GM23338 (cell line): ENCODE results near the gene IGFBP4. TPM values are rescaled to one million over a fixed set of nuclear protein-coding genes. Genes with fewer than 3 reads are reported as not detected.
A peak's percentile ranks its signal among the peaks of the same experiment; 100 is the strongest.

Source experiments
- ATAC-seq: fragments of 200-7000 bp; cut with Tn5 transposase; 3 replicates; pipeline ENCODE4 v1.9.1; 2020
- DNase-seq: peaks from one replicate; pipeline ENCODE4 v3.0.0-alpha.2; 2015; ENCODE audit warnings: low spot score
- H2AFZ ChIP-seq: fragments of 200-600 bp; sonication (generic); 2 replicates; pipeline ENCODE4 v1.8.0; 2016; ENCODE audit warnings: antibody characterized with exemption, mild to moderate bottlenecking, moderate library complexity
- H3F3A ChIP-seq: fragments of 200-600 bp; sonication (generic); replicated peaks from 2 replicates; pipeline ENCODE4 v1.8.0; 2017; ENCODE audit warnings: antibody characterized with exemption, mixed run types, low read depth
- H3K27ac ChIP-seq: fragments of 200-600 bp; sonication (generic); 2 replicates; pipeline ENCODE4 v1.6.1; 2016; ENCODE audit warnings: low read depth
- H3K27me3 ChIP-seq: fragments of 200-600 bp; sonication (generic); 2 replicates; pipeline ENCODE4 v1.8.0; 2016; ENCODE audit warnings: mild to moderate bottlenecking, mixed run types, moderate library complexity; ENCODE audit not compliant: insufficient read depth
- H3K36me3 ChIP-seq: fragments of 200-600 bp; sonication (generic); 2 replicates; pipeline ENCODE4 v1.8.0; 2016; ENCODE audit warnings: mild to moderate bottlenecking; ENCODE audit not compliant: insufficient read depth
- H3K4me1 ChIP-seq: fragments of 200-600 bp; sonication (generic); 2 replicates; pipeline ENCODE4 v1.8.0; 2016; ENCODE audit warnings: mild to moderate bottlenecking, moderate library complexity; ENCODE audit not compliant: insufficient read depth
- H3K4me2 ChIP-seq: fragments of 200-600 bp; sonication (generic); 2 replicates; pipeline ENCODE4 v1.7.1; 2017; ENCODE audit warnings: mixed run types
- H3K4me3 ChIP-seq: fragments of 200-600 bp; sonication (generic); 2 replicates; pipeline ENCODE4 v1.6.1; 2016; ENCODE audit warnings: mixed run types
- H3K79me2 ChIP-seq: fragments of 200-600 bp; sonication (generic); replicated peaks from 2 replicates; pipeline ENCODE4 v1.8.0; 2017; ENCODE audit warnings: mild to moderate bottlenecking; ENCODE audit not compliant: insufficient read depth
- H3K9me2 ChIP-seq: fragments of 200-600 bp; sonication (generic); 2 replicates; pipeline ENCODE4 v1.8.0; 2017; ENCODE audit not compliant: insufficient read depth
- H4K20me1 ChIP-seq: fragments of 200-600 bp; sonication (generic); replicated peaks from 2 replicates; pipeline ENCODE4 v1.8.0; 2017; ENCODE audit warnings: mild to moderate bottlenecking; ENCODE audit not compliant: insufficient read depth
- H3K27ac Mint-ChIP-seq: 2 replicates; pipeline ENCODE4 v1.8.0; 2020; ENCODE audit warnings: inconsistent platforms, mild to moderate bottlenecking, moderate library complexity, mixed read lengths
- H3K27me3 Mint-ChIP-seq: 3 replicates; pipeline ENCODE4 v1.8.0; 2022; ENCODE audit warnings: low read depth, mild to moderate bottlenecking, moderate library complexity, mixed read lengths, inconsistent platforms; ENCODE audit not compliant: insufficient read depth, poor library complexity
- H3K36me3 Mint-ChIP-seq: 3 replicates; pipeline ENCODE4 v1.8.0; 2021; ENCODE audit warnings: low read depth, mild to moderate bottlenecking, inconsistent platforms, moderate library complexity, mixed read lengths
- H3K4me1 Mint-ChIP-seq: 3 replicates; pipeline ENCODE4 v1.8.0; 2020; ENCODE audit warnings: mild to moderate bottlenecking, inconsistent platforms, mixed read lengths
- H3K4me3 Mint-ChIP-seq: 3 replicates; pipeline ENCODE4 v1.8.0; 2021; ENCODE audit warnings: moderate library complexity, mild to moderate bottlenecking, inconsistent platforms, mixed read lengths
- H3K9me3 Mint-ChIP-seq: 3 replicates; pipeline ENCODE4 v1.8.0; 2020; ENCODE audit warnings: moderate library complexity, mild to moderate bottlenecking, inconsistent platforms, mixed read lengths
- CREB1 ChIP-seq: fragments of 250-450 bp; sonication (Bioruptor Pico); IDR thresholded peaks from 2 replicates; pipeline ENCODE4 v1.5.0; 2020; ENCODE audit warnings: low read depth, mild to moderate bottlenecking, moderate library complexity
- EZH2 ChIP-seq: fragments of 200-600 bp; sonication (generic); IDR thresholded peaks from one replicate; pipeline ENCODE4 v1.8.0; 2017; ENCODE audit warnings: antibody characterized with exemption, mild to moderate bottlenecking, low read depth; ENCODE audit not compliant: unreplicated experiment
- EZH2phosphoT487 ChIP-seq: fragments of 200-600 bp; sonication (generic); IDR thresholded peaks from one replicate; pipeline ENCODE4 v1.8.1; 2018; ENCODE audit warnings: antibody characterized with exemption; ENCODE audit not compliant: unreplicated experiment
- JUNB ChIP-seq: IDR thresholded peaks from one replicate; pipeline ENCODE4 v1.6.1; 2016; ENCODE audit warnings: antibody characterized with exemption; ENCODE audit not compliant: unreplicated experiment
- NANOG ChIP-seq: IDR thresholded peaks from 2 replicates; pipeline ENCODE4 v1.6.1; 2016; ENCODE audit warnings: antibody characterized with exemption, borderline replicate concordance
- POLR2AphosphoS5 ChIP-seq: IDR thresholded peaks from 2 replicates; pipeline ENCODE4 v1.6.1; 2016; ENCODE audit warnings: antibody characterized with exemption, low read depth
- STAT1 ChIP-seq: IDR thresholded peaks from one replicate; pipeline ENCODE4 v1.6.1; 2016; ENCODE audit warnings: antibody characterized with exemption; ENCODE audit not compliant: unreplicated experiment
- ZNF114 ChIP-seq: fragments of 250-450 bp; sonication (Bioruptor Pico); IDR thresholded peaks from 2 replicates; pipeline ENCODE4 v1.5.0; 2020; ENCODE audit warnings: mild to moderate bottlenecking, moderate library complexity
- ZNF331 ChIP-seq: fragments of 250-450 bp; sonication (Bioruptor Pico); IDR thresholded peaks from 2 replicates; pipeline ENCODE4 v1.5.0; 2020; ENCODE audit warnings: low read depth, mild to moderate bottlenecking, moderate library complexity
- polyA plus RNA-seq: library from polyadenylated mRNA; unstranded; fragments of >200 nt; fragmentation: Nextera tagmentation; extraction: Ambion mirVana; gene quantifications from 2 replicates; pipeline ENCODE4 v1.2.1, GENCODE V29; 2016
- total RNA-seq: library from RNA; depleted of rRNA; stranded (reverse); fragments of >200 nt; shearing (Covaris generic); gene quantifications from 2 replicates; pipeline ENCODE4 v1.2.3, GENCODE V29; 2014
- TF ChIP-seq, protein P1 (sequence below), 2 experiments: fragments of 200-600 bp in 1 of 2; sonication (generic) in 1 of 2; conservative IDR thresholded peaks; 2 replicates each; pipeline versions ENCODE4 v1.5.1 to v1.6.1; 2016 to 2017; ENCODE audit warnings: antibody characterized with exemption in 2 of 2, low read depth in 2 of 2, mild to moderate bottlenecking in 2 of 2, moderate library complexity in 1 of 2
- TF ChIP-seq, protein P2 (sequence below): IDR thresholded peaks from 2 replicates; pipeline ENCODE4 v1.6.1; 2016; ENCODE audit warnings: antibody characterized with exemption
- TF ChIP-seq, protein P3 (sequence below): fragments of 250-450 bp; sonication (Bioruptor Pico); IDR thresholded peaks from 2 replicates; pipeline ENCODE4 v1.5.0; 2020; ENCODE audit warnings: mild to moderate bottlenecking, moderate library complexity
- TF ChIP-seq, protein P4 (sequence below): IDR thresholded peaks from one replicate; pipeline ENCODE4 v1.6.1; 2018; ENCODE audit warnings: antibody characterized with exemption; ENCODE audit not compliant: unreplicated experiment

The IGFBP4 gene
- total and polyA plus RNA-seq, 2 experiments from 2014 or later = 38.7 to 78.9 TPM

DNA sequence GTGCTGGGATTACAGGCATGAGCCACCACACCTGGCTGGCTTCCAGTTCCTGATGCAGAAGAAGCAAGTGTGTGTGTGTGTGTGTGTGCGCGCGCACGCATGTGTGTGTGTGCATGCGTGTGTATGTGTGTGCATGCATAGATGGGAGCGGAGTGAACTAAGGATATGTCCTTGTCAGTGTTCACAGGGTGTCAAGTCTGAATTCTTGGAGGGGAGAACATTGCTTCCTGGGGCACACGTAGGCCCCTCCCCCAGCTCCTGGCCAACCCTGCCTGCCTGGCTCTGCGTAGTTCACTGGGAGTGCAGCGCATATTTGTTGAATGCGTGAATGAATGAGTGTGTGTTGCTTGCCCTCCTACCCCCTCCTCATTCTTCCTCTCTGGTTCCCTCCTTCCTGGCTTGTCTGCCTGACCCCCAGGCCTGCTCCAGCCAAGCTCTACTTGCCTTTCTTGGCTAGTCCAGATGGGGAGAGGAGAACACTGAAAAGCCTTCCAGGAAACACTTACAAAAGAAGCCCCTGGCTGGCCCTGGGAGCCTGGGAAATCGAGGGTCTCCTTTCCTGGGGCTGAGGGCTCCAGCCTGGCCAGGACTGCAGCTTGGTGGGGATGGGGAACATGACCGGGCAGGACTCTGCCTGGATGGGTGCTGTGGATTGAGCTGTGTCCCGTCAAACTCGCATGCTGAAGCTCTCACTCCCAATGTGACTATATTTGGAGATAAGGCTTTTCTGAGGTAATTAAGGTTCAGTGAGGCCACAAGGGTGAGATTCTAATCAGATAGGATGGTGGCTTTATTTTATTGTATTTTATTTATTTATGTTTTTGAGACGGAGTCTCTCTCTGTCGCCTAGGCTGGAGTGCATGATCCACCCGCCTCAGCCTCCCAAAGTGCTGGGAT, 27.9 kb downstream of the IGFBP4 start:
- ATAC-seq = no peak

More for the DNA sequence above, 27.9 kb downstream of the IGFBP4 start:
- Histone ChIP-seq H3K9me2 (no peaks in the 10 kb centered on the region), H3F3A (no peaks in the 10 kb centered on the region), H3K4me1 (peaks cover 15% of the 10 kb centered on the region), H3K4me2 (0 out of 2 replicates have a peak overlapping the region, but pooled peaks have one; percentile 55), H3K27ac (peak overlapping the region; percentile 59; the same call in 1 of the 2 replicates), H3K36me3 (no peaks in the 10 kb centered on the region), H2AFZ (peak overlapping the region; percentile 90; the same call in 1 of the 2 replicates), H3K4me3 (no peak overlapping the region), H4K20me1 (no peaks in the 10 kb centered on the region), H3K27me3 (no peaks in the 10 kb centered on the region), H3K79me2 (no peaks in the 10 kb centered on the region)
- peaks cover 21% of the 10 kb centered on the region for H3K4me1 Mint-ChIP-seq
- H3K27me3 Mint-ChIP-seq = peaks cover 28% of the 10 kb centered on the region
- no peak overlapping the region for H3K4me3 Mint-ChIP-seq
- H3K27ac Mint-ChIP-seq = peak overlapping the region; percentile 81
- peaks cover 21% of the 10 kb centered on the region for H3K36me3 Mint-ChIP-seq
- DNase-seq = no peak
- H3K9me3 Mint-ChIP-seq = peaks cover 25% of the 10 kb centered on the region
- TF ChIP-seq STAT1 = no peak
- TF ChIP-seq, protein P1, sequence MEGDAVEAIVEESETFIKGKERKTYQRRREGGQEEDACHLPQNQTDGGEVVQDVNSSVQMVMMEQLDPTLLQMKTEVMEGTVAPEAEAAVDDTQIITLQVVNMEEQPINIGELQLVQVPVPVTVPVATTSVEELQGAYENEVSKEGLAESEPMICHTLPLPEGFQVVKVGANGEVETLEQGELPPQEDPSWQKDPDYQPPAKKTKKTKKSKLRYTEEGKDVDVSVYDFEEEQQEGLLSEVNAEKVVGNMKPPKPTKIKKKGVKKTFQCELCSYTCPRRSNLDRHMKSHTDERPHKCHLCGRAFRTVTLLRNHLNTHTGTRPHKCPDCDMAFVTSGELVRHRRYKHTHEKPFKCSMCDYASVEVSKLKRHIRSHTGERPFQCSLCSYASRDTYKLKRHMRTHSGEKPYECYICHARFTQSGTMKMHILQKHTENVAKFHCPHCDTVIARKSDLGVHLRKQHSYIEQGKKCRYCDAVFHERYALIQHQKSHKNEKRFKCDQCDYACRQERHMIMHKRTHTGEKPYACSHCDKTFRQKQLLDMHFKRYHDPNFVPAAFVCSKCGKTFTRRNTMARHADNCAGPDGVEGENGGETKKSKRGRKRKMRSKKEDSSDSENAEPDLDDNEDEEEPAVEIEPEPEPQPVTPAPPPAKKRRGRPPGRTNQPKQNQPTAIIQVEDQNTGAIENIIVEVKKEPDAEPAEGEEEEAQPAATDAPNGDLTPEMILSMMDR (conservative IDR thresholded peaks at IDR 0.05; ENCODE audit: low read depth in 2 of 2) = no peak
- TF ChIP-seq CREB1 (CRISPR knock-in tag) = no peak
- no peak for TF ChIP-seq ZNF114 (CRISPR knock-in tag)
- TF ChIP-seq EZH2 = no peak
- no peak for TF ChIP-seq JUNB
- TF ChIP-seq, protein P2, sequence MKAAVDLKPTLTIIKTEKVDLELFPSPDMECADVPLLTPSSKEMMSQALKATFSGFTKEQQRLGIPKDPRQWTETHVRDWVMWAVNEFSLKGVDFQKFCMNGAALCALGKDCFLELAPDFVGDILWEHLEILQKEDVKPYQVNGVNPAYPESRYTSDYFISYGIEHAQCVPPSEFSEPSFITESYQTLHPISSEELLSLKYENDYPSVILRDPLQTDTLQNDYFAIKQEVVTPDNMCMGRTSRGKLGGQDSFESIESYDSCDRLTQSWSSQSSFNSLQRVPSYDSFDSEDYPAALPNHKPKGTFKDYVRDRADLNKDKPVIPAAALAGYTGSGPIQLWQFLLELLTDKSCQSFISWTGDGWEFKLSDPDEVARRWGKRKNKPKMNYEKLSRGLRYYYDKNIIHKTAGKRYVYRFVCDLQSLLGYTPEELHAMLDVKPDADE = no peak
- no peak for TF ChIP-seq EZH2phosphoT487
- TF ChIP-seq ZNF331 (CRISPR knock-in tag) = no peak
- TF ChIP-seq, protein P3, sequence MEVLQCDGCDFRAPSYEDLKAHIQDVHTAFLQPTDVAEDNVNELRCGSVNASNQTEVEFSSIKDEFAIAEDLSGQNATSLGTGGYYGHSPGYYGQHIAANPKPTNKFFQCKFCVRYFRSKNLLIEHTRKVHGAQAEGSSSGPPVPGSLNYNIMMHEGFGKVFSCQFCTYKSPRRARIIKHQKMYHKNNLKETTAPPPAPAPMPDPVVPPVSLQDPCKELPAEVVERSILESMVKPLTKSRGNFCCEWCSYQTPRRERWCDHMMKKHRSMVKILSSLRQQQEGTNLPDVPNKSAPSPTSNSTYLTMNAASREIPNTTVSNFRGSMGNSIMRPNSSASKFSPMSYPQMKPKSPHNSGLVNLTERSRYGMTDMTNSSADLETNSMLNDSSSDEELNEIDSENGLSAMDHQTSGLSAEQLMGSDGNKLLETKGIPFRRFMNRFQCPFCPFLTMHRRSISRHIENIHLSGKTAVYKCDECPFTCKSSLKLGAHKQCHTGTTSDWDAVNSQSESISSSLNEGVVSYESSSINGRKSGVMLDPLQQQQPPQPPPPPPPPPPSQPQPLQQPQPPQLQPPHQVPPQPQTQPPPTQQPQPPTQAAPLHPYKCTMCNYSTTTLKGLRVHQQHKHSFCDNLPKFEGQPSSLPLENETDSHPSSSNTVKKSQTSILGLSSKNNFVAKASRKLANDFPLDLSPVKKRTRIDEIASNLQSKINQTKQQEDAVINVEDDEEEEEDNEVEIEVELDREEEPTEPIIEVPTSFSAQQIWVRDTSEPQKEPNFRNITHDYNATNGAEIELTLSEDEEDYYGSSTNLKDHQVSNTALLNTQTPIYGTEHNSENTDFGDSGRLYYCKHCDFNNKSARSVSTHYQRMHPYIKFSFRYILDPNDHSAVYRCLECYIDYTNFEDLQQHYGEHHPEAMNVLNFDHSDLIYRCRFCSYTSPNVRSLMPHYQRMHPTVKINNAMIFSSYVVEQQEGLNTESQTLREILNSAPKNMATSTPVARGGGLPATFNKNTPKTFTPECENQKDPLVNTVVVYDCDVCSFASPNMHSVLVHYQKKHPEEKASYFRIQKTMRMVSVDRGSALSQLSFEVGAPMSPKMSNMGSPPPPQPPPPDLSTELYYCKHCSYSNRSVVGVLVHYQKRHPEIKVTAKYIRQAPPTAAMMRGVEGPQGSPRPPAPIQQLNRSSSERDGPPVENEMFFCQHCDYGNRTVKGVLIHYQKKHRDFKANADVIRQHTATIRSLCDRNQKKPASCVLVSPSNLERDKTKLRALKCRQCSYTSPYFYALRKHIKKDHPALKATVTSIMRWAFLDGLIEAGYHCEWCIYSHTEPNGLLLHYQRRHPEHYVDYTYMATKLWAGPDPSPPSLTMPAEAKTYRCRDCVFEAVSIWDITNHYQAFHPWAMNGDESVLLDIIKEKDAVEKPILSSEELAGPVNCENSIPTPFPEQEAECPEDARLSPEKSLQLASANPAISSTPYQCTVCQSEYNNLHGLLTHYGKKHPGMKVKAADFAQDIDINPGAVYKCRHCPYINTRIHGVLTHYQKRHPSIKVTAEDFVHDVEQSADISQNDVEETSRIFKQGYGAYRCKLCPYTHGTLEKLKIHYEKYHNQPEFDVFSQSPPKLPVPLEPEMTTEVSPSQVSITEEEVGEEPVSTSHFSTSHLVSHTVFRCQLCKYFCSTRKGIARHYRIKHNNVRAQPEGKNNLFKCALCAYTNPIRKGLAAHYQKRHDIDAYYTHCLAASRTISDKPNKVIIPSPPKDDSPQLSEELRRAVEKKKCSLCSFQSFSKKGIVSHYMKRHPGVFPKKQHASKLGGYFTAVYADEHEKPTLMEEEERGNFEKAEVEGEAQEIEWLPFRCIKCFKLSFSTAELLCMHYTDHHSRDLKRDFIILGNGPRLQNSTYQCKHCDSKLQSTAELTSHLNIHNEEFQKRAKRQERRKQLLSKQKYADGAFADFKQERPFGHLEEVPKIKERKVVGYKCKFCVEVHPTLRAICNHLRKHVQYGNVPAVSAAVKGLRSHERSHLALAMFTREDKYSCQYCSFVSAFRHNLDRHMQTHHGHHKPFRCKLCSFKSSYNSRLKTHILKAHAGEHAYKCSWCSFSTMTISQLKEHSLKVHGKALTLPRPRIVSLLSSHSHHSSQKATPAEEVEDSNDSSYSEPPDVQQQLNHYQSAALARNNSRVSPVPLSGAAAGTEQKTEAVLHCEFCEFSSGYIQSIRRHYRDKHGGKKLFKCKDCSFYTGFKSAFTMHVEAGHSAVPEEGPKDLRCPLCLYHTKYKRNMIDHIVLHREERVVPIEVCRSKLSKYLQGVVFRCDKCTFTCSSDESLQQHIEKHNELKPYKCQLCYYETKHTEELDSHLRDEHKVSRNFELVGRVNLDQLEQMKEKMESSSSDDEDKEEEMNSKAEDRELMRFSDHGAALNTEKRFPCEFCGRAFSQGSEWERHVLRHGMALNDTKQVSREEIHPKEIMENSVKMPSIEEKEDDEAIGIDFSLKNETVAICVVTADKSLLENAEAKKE (CRISPR knock-in tag) = no peak
- TF ChIP-seq POLR2AphosphoS5 = no peak
- TF ChIP-seq, protein P4, sequence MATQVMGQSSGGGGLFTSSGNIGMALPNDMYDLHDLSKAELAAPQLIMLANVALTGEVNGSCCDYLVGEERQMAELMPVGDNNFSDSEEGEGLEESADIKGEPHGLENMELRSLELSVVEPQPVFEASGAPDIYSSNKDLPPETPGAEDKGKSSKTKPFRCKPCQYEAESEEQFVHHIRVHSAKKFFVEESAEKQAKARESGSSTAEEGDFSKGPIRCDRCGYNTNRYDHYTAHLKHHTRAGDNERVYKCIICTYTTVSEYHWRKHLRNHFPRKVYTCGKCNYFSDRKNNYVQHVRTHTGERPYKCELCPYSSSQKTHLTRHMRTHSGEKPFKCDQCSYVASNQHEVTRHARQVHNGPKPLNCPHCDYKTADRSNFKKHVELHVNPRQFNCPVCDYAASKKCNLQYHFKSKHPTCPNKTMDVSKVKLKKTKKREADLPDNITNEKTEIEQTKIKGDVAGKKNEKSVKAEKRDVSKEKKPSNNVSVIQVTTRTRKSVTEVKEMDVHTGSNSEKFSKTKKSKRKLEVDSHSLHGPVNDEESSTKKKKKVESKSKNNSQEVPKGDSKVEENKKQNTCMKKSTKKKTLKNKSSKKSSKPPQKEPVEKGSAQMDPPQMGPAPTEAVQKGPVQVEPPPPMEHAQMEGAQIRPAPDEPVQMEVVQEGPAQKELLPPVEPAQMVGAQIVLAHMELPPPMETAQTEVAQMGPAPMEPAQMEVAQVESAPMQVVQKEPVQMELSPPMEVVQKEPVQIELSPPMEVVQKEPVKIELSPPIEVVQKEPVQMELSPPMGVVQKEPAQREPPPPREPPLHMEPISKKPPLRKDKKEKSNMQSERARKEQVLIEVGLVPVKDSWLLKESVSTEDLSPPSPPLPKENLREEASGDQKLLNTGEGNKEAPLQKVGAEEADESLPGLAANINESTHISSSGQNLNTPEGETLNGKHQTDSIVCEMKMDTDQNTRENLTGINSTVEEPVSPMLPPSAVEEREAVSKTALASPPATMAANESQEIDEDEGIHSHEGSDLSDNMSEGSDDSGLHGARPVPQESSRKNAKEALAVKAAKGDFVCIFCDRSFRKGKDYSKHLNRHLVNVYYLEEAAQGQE = no peak
- TF ChIP-seq NANOG = no peak
